H9 (cell line): Measurements from ENCODE around the gene PAK1. TPM values are rescaled to one million over a fixed set of nuclear protein-coding genes. Genes with fewer than 3 reads are reported as not detected.

Experiments
- DNase-seq: peaks from one replicate; pipeline ENCODE4 v3.0.0-alpha.2; 2017
- H2AFZ ChIP-seq: one replicate; pipeline ENCODE4 v1.6.1; 2013; ENCODE audit warnings: mild to moderate bottlenecking, low read length, control low read depth, moderate library complexity
- H2AK5ac ChIP-seq: 2 replicates; pipeline ENCODE4 v1.6.1; 2013; ENCODE audit warnings: low read length, control low read depth, mixed read lengths; ENCODE audit not compliant: insufficient read length
- H2BK120ac ChIP-seq: one replicate; pipeline ENCODE4 v1.6.1; 2013; ENCODE audit warnings: low read depth, mild to moderate bottlenecking, low read length, control low read depth, inconsistent platforms; ENCODE audit not compliant: poor library complexity, severe bottlenecking
- H2BK12ac ChIP-seq: 2 replicates; pipeline ENCODE4 v1.6.1; 2013; ENCODE audit warnings: low read length, control low read depth, mixed read lengths, low read depth; ENCODE audit not compliant: insufficient read length
- H2BK15ac ChIP-seq: 2 replicates; pipeline ENCODE4 v1.6.1; 2013; ENCODE audit warnings: low read depth, low read length, control low read depth
- H2BK20ac ChIP-seq: one replicate; pipeline ENCODE4 v1.6.1; 2013; ENCODE audit warnings: low read depth, mild to moderate bottlenecking, low read length, control low read depth, inconsistent platforms; ENCODE audit not compliant: poor library complexity, severe bottlenecking
- H2BK5ac ChIP-seq: 2 replicates; pipeline ENCODE4 v1.6.1; 2013; ENCODE audit warnings: low read length, control low read depth, mixed read lengths; ENCODE audit not compliant: insufficient read length
- H3K14ac ChIP-seq: 2 replicates; pipeline ENCODE4 v1.6.1; 2013; ENCODE audit warnings: low read length, control low read depth; ENCODE audit not compliant: insufficient read depth
- H3K18ac ChIP-seq: 2 replicates; pipeline ENCODE4 v1.6.1; 2013; ENCODE audit warnings: low read depth, mild to moderate bottlenecking, mixed read lengths, low read length, control low read depth; ENCODE audit not compliant: insufficient read length
- H3K23ac ChIP-seq: 2 replicates; pipeline ENCODE4 v1.6.1; 2013; ENCODE audit warnings: low read length, control low read depth, mixed read lengths, low read depth; ENCODE audit not compliant: insufficient read length
- H3K23me2 ChIP-seq: 2 replicates; pipeline ENCODE4 v1.6.1; 2013; ENCODE audit warnings: low read depth, mild to moderate bottlenecking, mixed read lengths, low read length, control low read depth; ENCODE audit not compliant: insufficient read length, poor library complexity, severe bottlenecking
- H3K27ac ChIP-seq: 2 replicates; pipeline ENCODE4 v1.5.1; 2013; ENCODE audit warnings: low read length, control low read depth, mixed read lengths, low read depth; ENCODE audit not compliant: insufficient read length
- H3K27me3 ChIP-seq: 2 replicates; pipeline ENCODE4 v1.6.1; 2013; ENCODE audit warnings: low read length, control low read depth, inconsistent platforms; ENCODE audit not compliant: insufficient read depth
- H3K4ac ChIP-seq: 2 replicates; pipeline ENCODE4 v1.6.1; 2013; ENCODE audit warnings: low read depth, mild to moderate bottlenecking, control low read depth, inconsistent platforms, low read length, moderate library complexity
- H3K4me1 ChIP-seq: 2 replicates; pipeline ENCODE4 v1.6.1; 2013; ENCODE audit warnings: low read length, control low read depth, inconsistent platforms; ENCODE audit not compliant: insufficient read depth
- H3K4me2 ChIP-seq: 2 replicates; pipeline ENCODE4 v1.6.1; 2013; ENCODE audit warnings: low read length, control low read depth, mixed read lengths; ENCODE audit not compliant: insufficient read length, insufficient read depth
- H3K56ac ChIP-seq: 2 replicates; pipeline ENCODE4 v1.6.1; 2013; ENCODE audit warnings: low read depth, mild to moderate bottlenecking, mixed read lengths, low read length, control low read depth; ENCODE audit not compliant: insufficient read length
- H3K79me1 ChIP-seq: 2 replicates; pipeline ENCODE4 v1.6.1; 2013; ENCODE audit warnings: low read depth, mild to moderate bottlenecking, moderate library complexity, low read length, control low read depth, inconsistent platforms; ENCODE audit not compliant: insufficient read depth, poor library complexity, severe bottlenecking
- H3K79me2 ChIP-seq: 2 replicates; pipeline ENCODE4 v1.6.1; 2013; ENCODE audit warnings: low read length, control low read depth, inconsistent platforms; ENCODE audit not compliant: insufficient read depth
- H3K9ac ChIP-seq: 2 replicates; pipeline ENCODE4 v1.6.1; 2013; ENCODE audit warnings: low read length, control low read depth, mixed read lengths; ENCODE audit not compliant: insufficient read length; ENCODE audit errors: extremely low read depth
- H3K9me3 ChIP-seq: one replicate; pipeline ENCODE4 v1.6.1; 2013; ENCODE audit warnings: low read depth, low read length, inconsistent platforms; ENCODE audit not compliant: control insufficient read depth
- H3T11ph ChIP-seq: one replicate; pipeline ENCODE4 v1.6.1; 2013; ENCODE audit warnings: mild to moderate bottlenecking, low read length, control low read depth, inconsistent platforms
- H4K20me1 ChIP-seq: one replicate; pipeline ENCODE4 v1.6.1; 2013; ENCODE audit not compliant: control insufficient read depth, insufficient read length, insufficient read depth
- H4K5ac ChIP-seq: 2 replicates; pipeline ENCODE4 v1.6.1; 2013; ENCODE audit warnings: low read depth, mild to moderate bottlenecking, mixed read lengths, low read length, control low read depth; ENCODE audit not compliant: insufficient read length
- H4K8ac ChIP-seq: replicated peaks from 2 replicates; pipeline ENCODE4 v1.6.1; 2013; ENCODE audit warnings: low read length, control low read depth, mixed read lengths, low read depth; ENCODE audit not compliant: insufficient read length
- H4K91ac ChIP-seq: 2 replicates; pipeline ENCODE4 v1.6.1; 2013; ENCODE audit warnings: low read depth, mild to moderate bottlenecking, moderate library complexity, mixed read lengths, low read length, control low read depth; ENCODE audit not compliant: insufficient read length
- H3K27ac Mint-ChIP-seq, 3 experiments: 2 replicates in 2 of 3; 3 replicates in 1 of 3; pipeline ENCODE4 v1.8.0; 2020 to 2021; ENCODE audit warnings: mixed read lengths in 3 of 3, mild to moderate bottlenecking in 1 of 3, moderate library complexity in 1 of 3
- H3K27me3 Mint-ChIP-seq: 2 replicates; pipeline ENCODE4 v1.8.0; 2021; ENCODE audit warnings: low read depth, mild to moderate bottlenecking, moderate library complexity, mixed read lengths
- H3K36me3 Mint-ChIP-seq, 3 experiments: 2 replicates in 2 of 3; 3 replicates in 1 of 3; pipeline ENCODE4 v1.8.0; 2020 to 2021; ENCODE audit warnings: low read depth in 3 of 3, mixed read lengths in 3 of 3; ENCODE audit not compliant: insufficient read depth in 1 of 3
- H3K4me1 Mint-ChIP-seq, 2 experiments: 2 replicates each; pipeline ENCODE4 v1.8.0; 2020; ENCODE audit warnings: mixed read lengths in 2 of 2
- H3K4me3 Mint-ChIP-seq, 2 experiments: 2 replicates in 1 of 2; 3 replicates in 1 of 2; pipeline ENCODE4 v1.8.0; 2020 to 2021; ENCODE audit warnings: mild to moderate bottlenecking in 2 of 2, mixed read lengths in 2 of 2, moderate library complexity in 1 of 2
- H3K9me3 Mint-ChIP-seq, 2 experiments: 2 replicates in 1 of 2; 3 replicates in 1 of 2; pipeline ENCODE4 v1.8.0; 2020; ENCODE audit warnings: mild to moderate bottlenecking in 2 of 2, mixed read lengths in 2 of 2, moderate library complexity in 1 of 2
- WGBS: extraction: QIAGEN DNeasy Blood & Tissue Kit; methylation state at CpG from one replicate; pipeline ENCODE4 v1.1.7; 2013; ENCODE audit warnings: missing lambda C conversion rate, low lambda C conversion rate, mixed read lengths; ENCODE audit not compliant: insufficient read length; ENCODE audit errors: extremely low coverage; 5-methylcytosine and 5-hydroxymethylcytosine counted together
- total RNA-seq: library from RNA; stranded (reverse); gene quantifications from 2 replicates; pipeline ENCODE4 v1.2.1, GENCODE V29; 2021
- TF ChIP-seq, protein P1 (sequence below): fragments of 200-600 bp; sonication (generic); conservative IDR thresholded peaks from 3 replicates; pipeline ENCODE4 v1.8.0; 2021; ENCODE audit warnings: antibody characterized with exemption, mild to moderate bottlenecking

The PAK1 gene
- total RNA-seq, 1 experiment from 2014 or later = 122 TPM

DNA sequence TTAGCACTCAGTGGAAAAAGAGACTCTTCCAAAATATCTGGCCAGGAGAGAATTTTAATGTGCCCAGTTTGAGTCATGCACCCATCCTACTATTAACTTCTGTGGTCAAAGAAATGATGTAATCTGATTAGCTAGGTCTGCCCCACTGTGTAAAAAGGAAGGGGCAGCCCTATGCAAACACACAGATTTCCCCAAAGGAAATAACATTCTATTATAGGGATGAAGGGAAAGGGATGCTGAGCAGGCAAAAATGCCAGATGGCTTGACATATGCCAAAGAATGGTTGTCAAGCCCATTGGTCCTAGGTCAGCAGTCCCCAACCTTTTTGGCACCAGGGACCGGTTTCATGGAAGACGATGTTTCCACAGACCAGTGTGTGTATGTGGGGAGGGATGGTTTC is 43.3 kb upstream of the PAK1 start:
- Histone ChIP-seq H2BK20ac (no peak overlapping the region), H4K20me1 (no peaks in the 10 kb centered on the region), H3K9ac (no peak overlapping the region), H2BK120ac (no peak overlapping the region), H2AK5ac (no peak overlapping the region), H3K4me2 (no peak overlapping the region), H3K79me2 (no peaks in the 10 kb centered on the region), H3K4me1 (no peaks in the 10 kb centered on the region), H3K9me3 (no peaks in the 10 kb centered on the region), H3K23me2 (no peaks in the 10 kb centered on the region), H3K18ac (no peak overlapping the region), H4K5ac (no peak overlapping the region), H3K56ac (no peak overlapping the region), H3K23ac (no peak overlapping the region), H2AFZ (no peak overlapping the region), H2BK15ac (no peak overlapping the region), H4K91ac (no peak overlapping the region), H2BK12ac (no peak overlapping the region), H3K27ac (no peak overlapping the region), H3K79me1 (no peaks in the 10 kb centered on the region), H3K27me3 (no peaks in the 10 kb centered on the region), H3K4ac (no peak overlapping the region), H3K14ac (no peak overlapping the region), H3T11ph (no peak overlapping the region), H2BK5ac (no peak overlapping the region), H4K8ac (no peak overlapping the region)
- Mint-ChIP-seq H3K4me1 (peaks cover 6 to 14% of the 10 kb centered on the region in 2 experiments), H3K9me3 (peaks cover 11 to 12% of the 10 kb centered on the region in 2 experiments), H3K4me3 (no peak overlapping the region), H3K36me3 (peaks cover 3 to 13% (median 5%) of the 10 kb centered on the region in 3 experiments), H3K27ac (no peak overlapping the region), H3K27me3 (no peaks in the 10 kb centered on the region)
- WGBS = no CpG with 5 or more reads among the region's 2 CpGs
- DNase-seq = no peak
- TF ChIP-seq, protein P1, sequence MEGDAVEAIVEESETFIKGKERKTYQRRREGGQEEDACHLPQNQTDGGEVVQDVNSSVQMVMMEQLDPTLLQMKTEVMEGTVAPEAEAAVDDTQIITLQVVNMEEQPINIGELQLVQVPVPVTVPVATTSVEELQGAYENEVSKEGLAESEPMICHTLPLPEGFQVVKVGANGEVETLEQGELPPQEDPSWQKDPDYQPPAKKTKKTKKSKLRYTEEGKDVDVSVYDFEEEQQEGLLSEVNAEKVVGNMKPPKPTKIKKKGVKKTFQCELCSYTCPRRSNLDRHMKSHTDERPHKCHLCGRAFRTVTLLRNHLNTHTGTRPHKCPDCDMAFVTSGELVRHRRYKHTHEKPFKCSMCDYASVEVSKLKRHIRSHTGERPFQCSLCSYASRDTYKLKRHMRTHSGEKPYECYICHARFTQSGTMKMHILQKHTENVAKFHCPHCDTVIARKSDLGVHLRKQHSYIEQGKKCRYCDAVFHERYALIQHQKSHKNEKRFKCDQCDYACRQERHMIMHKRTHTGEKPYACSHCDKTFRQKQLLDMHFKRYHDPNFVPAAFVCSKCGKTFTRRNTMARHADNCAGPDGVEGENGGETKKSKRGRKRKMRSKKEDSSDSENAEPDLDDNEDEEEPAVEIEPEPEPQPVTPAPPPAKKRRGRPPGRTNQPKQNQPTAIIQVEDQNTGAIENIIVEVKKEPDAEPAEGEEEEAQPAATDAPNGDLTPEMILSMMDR = no peak
